ENCODE results near the gene MACC1.
"Not testable (repeated sequence)": the region's sequence is repeated elsewhere in the genome, so short reads cannot be mapped to it uniquely, and the experiment has no call there.

The MACC1 gene

GRCh38 chr7:20206104-20206896, 10.9 kb downstream of the MACC1 start:
- no peak for DNase-seq

DNA sequence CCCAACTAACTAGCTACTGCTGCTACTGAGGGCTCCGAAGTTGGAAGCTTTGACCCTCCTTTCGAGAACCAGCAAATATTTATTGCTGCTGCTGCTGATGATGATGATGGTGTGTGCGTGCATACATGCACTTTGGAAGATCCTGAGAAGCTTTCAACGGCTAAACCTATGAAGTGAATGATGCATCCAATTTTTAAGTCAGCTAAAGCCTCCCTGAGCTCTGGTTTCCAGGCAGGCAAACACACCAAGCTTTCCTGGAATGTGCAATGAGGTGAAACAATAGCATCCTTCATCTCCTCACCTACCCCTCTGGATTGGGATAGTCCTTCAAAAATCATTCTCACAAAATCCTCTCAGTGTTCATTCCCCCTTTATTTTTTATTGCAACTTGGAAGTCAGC, 13.9 kb downstream of the MACC1 start:
- no peak for DNase-seq

DNA sequence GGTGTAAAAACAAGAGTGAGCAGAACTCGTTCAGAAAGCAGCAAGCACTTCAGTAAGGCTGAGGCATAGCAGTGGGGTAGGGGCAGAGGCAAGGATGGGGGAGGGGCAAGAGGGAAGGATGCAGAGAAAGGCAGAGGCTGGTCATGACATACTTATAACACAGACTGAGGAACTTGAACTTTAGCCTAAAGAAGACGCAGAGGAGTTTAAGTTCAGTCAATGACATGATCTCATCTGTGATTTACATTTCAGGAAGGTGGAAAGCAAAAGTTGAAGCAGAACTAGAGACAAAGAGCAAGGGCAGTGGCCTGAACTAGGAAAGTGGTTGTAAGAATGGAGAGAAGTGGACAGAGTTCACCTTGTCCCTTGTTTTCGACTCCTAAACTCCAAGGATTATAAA, 15.8 kb downstream of the MACC1 start:
- no peak for DNase-seq

- peak; percentile 7 for DNase-seq
These were observed 16.2 kb downstream of the MACC1 start for GRCh38 chr7:20200971-20201370.

- no peak for DNase-seq
These were observed 16.8 kb downstream of the MACC1 start for GRCh38 chr7:20200361-20200760.

DNA sequence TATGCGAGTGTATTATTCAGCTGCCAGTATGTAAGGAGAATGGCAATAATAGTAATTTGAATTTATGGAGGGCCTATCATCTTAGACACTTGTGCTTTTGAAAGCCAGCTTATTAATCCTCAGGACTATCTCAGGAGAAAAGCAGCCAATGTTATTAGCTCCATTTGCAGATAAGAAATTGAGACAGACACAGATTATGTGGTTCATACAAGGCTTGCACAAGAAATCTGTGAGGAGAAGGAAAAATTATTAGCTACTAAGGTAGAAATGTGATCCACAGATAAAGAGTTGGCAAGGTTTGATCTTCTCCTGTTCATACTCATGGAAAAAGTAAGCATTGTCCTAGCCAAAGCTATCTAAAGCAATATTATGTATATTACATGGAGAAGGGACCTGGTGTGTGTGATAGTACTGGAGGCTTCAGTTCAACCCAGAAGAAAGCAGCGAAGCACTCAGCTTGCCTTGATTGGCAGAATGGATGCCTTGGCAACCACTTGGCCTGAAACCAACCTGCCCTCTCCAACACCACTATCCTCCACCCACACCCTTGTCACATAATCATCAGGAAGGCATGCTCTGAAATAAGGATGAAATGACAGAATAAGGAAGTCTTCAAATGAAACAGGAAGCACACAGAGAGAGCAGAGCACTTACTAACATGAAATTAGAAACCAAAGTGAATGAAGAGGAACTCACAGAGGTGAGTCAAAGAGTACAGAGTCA, 18.0 kb downstream of the MACC1 start:
- peak; percentile 96 for DNase-seq

DNA sequence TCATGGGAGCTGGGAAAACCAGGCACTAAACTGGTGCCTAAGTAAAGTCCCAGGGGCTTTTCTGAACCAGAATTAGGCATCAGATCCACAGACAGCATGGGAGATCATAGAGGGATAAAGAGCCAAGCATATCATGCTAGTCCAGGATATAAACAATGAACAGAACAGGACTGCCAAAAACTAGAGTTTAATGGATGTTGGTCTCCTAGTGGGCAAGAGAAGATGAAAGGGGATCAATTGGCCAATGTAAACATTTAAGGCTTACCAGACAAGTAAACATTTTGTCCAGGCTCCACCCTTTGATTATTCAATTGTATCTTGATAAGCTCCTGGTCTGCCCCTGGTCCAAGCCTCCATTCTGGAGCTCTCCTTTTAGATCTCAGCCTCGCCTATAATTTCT, 18.9 kb downstream of the MACC1 start:
- no peak for DNase-seq

DNA sequence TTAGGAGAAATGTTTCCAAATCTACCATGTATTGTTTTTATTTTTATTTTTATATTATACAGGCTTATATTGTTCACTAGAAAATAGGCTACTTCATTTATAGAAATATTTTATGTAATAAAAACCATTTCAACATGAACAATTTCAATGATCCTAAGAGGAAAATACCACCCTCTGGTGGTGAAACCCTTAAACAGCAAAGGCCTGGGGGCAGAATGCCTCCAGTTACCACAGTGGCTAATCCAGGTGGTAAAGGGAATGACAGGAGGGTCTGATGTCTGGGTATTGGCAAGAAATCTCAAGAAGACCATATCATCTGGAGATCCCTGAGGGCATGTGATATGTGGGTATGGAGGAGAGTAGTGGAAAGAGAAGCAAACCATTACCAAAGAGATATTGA, 19.3 kb downstream of the MACC1 start:
- DNase-seq: no peak

DNA sequence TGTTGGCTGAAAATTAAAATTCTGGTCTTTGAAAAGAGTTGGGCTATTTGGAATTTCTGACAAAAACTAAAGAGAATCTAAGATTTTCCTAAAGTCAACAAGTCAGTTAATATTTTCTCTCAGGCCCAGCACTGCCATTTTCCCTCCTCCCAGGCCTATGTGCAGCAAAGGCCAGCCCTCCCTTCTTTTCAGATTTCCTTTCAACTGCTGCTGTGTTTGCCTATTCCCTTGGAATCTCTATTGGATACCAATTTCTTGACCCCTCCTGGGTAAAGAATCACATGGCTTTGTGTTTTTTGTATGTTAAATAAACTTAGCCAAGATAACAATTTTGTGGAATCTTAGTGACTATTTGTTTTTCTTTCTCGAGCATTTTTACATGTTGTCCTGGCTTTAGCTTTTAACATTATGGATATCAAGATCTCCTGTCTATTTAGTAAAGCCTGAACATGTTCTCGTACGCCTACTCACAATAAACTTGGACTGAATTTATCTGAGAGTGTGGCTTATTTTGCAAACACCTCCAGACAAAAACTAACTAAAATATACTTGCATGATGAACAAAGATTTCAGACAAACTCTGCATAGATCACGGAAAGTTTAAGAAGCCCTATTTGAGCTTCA, 19.9 kb downstream of the MACC1 start:
- no peak for DNase-seq

GRCh38 chr7:20194343-20194995, 22.7 kb downstream of the MACC1 start:
- peak; percentile 67 for DNase-seq

GRCh38 chr7:20193873-20194272, 23.3 kb downstream of the MACC1 start:
- DNase-seq: no peak

DNA sequence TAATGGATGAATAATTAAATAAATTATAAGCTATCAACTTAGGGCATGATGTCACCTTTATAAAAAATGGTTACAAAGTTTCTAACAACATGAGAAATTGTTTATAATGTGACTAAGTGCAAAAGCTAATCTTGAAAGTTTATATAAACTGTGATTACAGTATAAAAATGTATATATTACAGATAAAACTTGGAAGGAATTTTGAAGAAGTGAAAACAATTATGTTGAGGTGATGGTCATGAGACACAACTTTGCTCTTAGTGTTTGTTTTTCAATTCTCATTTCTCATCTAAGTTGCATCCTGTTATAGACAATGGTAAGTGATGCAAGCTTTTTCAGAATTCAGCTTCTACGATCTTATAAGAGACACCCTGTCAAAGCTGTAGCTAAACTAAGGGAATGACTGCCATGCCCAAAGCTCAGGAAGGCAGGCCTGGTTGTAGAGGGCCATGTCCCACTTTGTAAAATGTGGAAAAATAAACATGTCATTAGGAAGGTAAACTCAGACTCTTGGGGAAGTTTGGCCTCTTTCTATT, 23.9 kb downstream of the MACC1 start:
- peak; percentile 32 for DNase-seq

- peak; percentile 11 for DNase-seq
These were observed 25.8 kb downstream of the MACC1 start for GRCh38 chr7:20191391-20191869.

DNA sequence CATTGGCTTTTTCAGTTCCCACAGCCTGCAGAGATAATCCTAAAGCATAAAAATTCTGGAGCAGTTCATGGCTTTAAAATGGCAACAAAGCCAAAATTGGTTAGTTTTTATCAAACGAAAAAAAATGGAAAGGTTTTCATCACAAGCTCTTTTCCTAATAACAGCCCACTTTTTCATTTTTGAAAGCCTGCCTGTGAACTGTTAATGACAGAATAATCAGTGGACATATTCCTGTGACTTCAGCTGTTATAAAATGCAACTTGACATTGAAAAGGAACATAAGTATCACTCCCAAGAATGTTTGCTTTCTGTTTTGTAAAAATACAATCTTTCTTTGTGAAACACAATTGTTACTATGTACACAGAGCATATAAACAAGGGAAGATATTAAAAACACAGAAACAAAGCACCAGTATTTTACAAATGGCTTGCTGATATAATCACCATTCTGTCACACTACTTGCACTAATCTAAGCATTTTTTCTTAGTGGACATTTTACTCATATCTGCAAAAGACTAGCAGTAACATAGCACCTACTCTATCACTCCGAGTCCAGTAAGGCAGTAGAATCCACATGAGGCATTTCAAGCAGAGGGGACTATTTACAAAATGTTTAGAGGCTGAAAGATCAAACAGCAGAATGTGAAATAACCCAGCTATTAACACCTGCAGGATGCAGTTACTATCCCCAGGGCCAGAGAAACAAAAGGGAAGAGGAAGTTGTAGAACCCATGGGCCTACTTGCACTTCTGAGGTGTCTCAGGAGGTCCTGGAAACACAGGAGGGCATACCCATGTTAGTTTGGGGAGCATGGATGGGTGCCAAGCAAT, 26.4 kb downstream of the MACC1 start:
- no peak for DNase-seq

- no peak for DNase-seq
These were observed 27.3 kb downstream of the MACC1 start for GRCh38 chr7:20189852-20190251.

- DNase-seq: no peak
These were observed 28.6 kb downstream of the MACC1 start for GRCh38 chr7:20188567-20188966.

DNA sequence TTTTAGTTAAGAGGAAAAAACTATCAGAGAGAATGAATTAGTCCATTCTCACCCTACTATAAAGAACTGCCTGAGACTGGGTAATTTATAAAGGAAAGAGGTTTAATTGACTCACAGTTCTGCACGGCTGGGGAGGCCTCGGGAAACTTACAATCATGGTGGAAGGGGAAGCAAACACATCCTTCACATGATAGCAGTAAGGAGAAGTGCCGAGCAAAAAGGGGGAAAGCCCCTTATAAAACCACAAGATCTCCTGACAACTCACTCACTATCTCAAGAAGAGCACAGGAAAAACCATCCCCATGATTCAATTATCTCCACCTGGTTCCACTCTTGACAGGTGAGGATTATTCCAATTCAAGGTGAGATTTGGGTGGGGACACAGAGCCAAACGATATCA, 29.3 kb downstream of the MACC1 start:
- not testable (repeated sequence) for DNase-seq

GRCh38 chr7:20185988-20186387, 31.2 kb downstream of the MACC1 start:
- no peak for DNase-seq

DNA sequence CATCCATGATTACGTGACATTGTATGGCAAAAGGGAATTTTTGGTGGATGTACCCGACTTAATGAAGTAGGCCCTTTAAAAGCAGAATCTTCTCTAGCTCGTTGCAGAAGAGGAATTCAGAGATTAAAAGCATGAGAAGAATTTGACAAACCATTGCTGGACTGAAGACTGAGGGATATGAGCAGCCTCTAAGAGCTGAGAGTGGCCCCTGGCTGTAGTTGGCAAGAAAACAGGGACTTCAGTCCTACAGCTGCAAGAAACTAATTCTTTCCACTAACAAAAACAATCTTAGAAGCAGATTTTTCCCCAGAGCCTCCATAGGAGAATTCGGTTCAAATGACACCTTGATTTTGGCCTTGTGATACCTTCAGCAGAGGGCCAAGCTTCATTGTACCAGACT, 34.1 kb downstream of the MACC1 start:
- DNase-seq: no peak

DNA sequence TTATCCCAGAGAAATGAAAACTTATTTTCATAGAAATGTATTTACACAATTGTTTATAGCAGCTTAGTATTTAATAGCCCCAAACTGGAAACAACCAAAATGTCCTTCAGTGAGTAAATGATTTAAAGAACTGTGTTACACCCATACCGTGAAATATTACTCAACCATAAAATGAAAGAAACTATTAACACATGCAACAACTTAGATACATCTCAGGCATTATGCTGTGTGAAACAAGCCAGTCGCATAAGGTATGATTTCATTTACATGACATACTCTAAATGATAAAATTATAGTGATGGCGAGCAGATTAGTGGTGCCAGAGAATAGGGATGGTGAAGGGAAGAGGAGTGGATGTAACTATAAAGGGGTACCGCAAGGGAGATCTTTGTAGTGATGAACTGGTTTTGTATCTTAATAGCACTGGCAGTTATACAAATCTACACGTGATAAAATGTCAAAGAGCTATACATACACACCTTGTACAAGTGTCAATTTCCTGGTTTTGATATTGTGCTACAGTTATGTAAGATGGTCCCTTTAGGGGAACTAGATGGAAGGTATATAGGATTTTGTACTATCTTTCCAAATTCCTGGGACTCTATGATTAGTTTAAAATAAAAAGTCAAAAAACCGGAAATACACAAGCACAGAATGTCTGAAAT, 40.5 kb downstream of the MACC1 start:
- no peak for DNase-seq

DNA sequence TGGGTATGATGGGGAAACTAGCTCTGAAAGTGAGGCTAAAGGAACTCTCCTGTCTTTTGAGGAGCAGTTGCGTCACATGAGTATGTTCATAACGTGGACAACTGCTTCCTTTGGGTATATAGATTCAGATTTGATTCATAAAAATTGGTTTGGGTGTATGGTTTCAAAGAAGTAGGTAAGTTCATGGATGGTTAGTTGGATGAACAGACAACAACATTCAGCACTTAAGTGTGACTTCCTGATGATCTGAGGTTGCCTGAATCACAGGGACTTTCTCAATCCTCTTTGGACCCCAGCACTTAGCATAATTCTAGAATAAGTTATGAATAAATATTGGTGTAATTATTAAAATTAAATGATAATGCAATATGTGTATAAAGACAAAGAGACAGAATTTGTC, 43.4 kb downstream of the MACC1 start:
- DNase-seq: no peak

Data from MV-4-11 (cell line).